K562 (cell line): ENCODE measurements around the gene SOWAHB. TPM values are rescaled to one million over a fixed set of nuclear protein-coding genes. Genes with fewer than 3 reads are reported as not detected.

Experiments
- ATAC-seq: fragments of 200-7000 bp; cut with Tn5 transposase; 3 replicates; pipeline ENCODE4 v1.9.1; 2020; ENCODE audit warnings: moderate library complexity
- BruUV-seq: library from RNA; stranded (reverse); fragments of 400-500 nt; replicated peaks from 2 replicates; lab custom pipeline; 2021; lab: Mats Ljungman, UMichigan
- CTCF ChIA-PET: fragments of 300-600 bp; formaldehyde crosslinking; extraction: SDS; loops from one replicate; lab custom pipeline; 2021; ENCODE audit warnings: low intra/inter-chr PET ratio; lab: Yijun Ruan, JAX
- POLR2A ChIA-PET: fragments of 300-600, 350-650 bp; sonication (Branson Sonifier 250); formaldehyde crosslinking; extraction: SDS; loops from one replicate; lab custom pipeline; 2021; ENCODE audit warnings: antibody characterized with exemption, inconsistent platforms; lab: Yijun Ruan, JAX
- DNase-seq, 4 experiments: peaks; one replicate each; pipeline versions ENCODE4 v3.0.0 to v3.0.0-alpha.2; 2011 to 2018; ENCODE audit warnings: low spot score in 3 of 4, mixed read lengths in 3 of 4; ENCODE audit errors: extremely low read depth in 1 of 4
- FAIRE-seq: peaks from 2 replicates; lab custom pipeline; 2011; peaks lifted over from hg19 to GRCh38; lab: Jason Lieb, UNC
- H2AFZ ChIP-seq: 2 replicates; pipeline ENCODE4 v1.6.0; 2011; ENCODE audit warnings: low read depth, low read length, control low read depth, inconsistent platforms
- H3K27ac ChIP-seq: fragments of 200-600 bp; 3 replicates; pipeline ENCODE4 v1.8.0; 2011; ENCODE audit warnings: low read depth, mild to moderate bottlenecking, control low read depth, inconsistent platforms, low read length, moderate library complexity, mixed read lengths; ENCODE audit errors: extremely low read depth
- H3K27me3 ChIP-seq, 2 experiments: fragments of 300-600 bp in 1 of 2; 2 replicates in 1 of 2; 3 replicates in 1 of 2; pipeline versions ENCODE4 v1.6.0 to v1.8.0; 2011; ENCODE audit warnings: inconsistent platforms in 2 of 2, low read length in 2 of 2, mild to moderate bottlenecking in 1 of 2, mixed read lengths in 1 of 2, moderate library complexity in 1 of 2; ENCODE audit not compliant: control insufficient read depth in 2 of 2, insufficient read depth in 2 of 2
- H3K36me3 ChIP-seq: fragments of 300-600 bp; 3 replicates; pipeline ENCODE4 v1.8.0; 2011; ENCODE audit warnings: mild to moderate bottlenecking, low read length, inconsistent platforms; ENCODE audit not compliant: control insufficient read depth, insufficient read depth
- H3K4me1 ChIP-seq, 2 experiments: fragments of 200-600 bp in 1 of 2; replicated peaks in 1 of 2; 2 replicates in 1 of 2; 3 replicates in 1 of 2; pipeline versions ENCODE4 v1.5.1 to v1.8.0; 2011; ENCODE audit warnings: inconsistent platforms in 2 of 2, low read length in 2 of 2, mild to moderate bottlenecking in 1 of 2, mixed read lengths in 1 of 2, moderate library complexity in 1 of 2; ENCODE audit not compliant: control insufficient read depth in 2 of 2, insufficient read depth in 2 of 2
- H3K4me2 ChIP-seq: 2 replicates; pipeline ENCODE4 v1.6.1; 2011; ENCODE audit warnings: low read length, control low read depth, inconsistent platforms, mixed read lengths; ENCODE audit not compliant: insufficient read depth
- H3K4me3 ChIP-seq: fragments of 200-600 bp; sonication (generic), shearing (Covaris generic); 2 replicates; pipeline ENCODE4 v1.5.1; 2016; ENCODE audit warnings: control low read depth, inconsistent platforms
- H3K79me2 ChIP-seq: fragments of 200-600 bp; 3 replicates; pipeline ENCODE4 v1.8.0; 2011; ENCODE audit warnings: low read length, inconsistent platforms; ENCODE audit not compliant: control insufficient read depth, insufficient read depth
- H3K9ac ChIP-seq, 2 experiments: 2 replicates each; pipeline versions ENCODE4 v1.6.0 to v1.6.1; 2011; ENCODE audit warnings: low read depth in 2 of 2, low read length in 2 of 2, control low read depth in 1 of 2, inconsistent platforms in 1 of 2, mild to moderate bottlenecking in 1 of 2, mixed read lengths in 1 of 2; ENCODE audit not compliant: insufficient read depth in 1 of 2
- H3K9me1 ChIP-seq: one replicate; pipeline ENCODE4 v1.6.0; 2011; ENCODE audit warnings: inconsistent platforms, mild to moderate bottlenecking, low read length, moderate library complexity; ENCODE audit not compliant: control insufficient read depth, insufficient read depth
- H3K9me3 ChIP-seq: replicated peaks from 2 replicates; pipeline ENCODE4 v1.5.1; 2011; ENCODE audit warnings: low read depth, low read length, inconsistent platforms; ENCODE audit not compliant: control insufficient read depth, insufficient read depth
- H4K20me1 ChIP-seq: replicated peaks from 2 replicates; pipeline ENCODE4 v1.6.1; 2011; ENCODE audit warnings: low read length, inconsistent platforms, mixed read lengths; ENCODE audit not compliant: control insufficient read depth, insufficient read depth
- HMG20B ChIP-seq: fragments of 250-450 bp; sonication (Bioruptor Pico); IDR thresholded peaks from 2 replicates; pipeline ENCODE4 v1.5.0; 2021; ENCODE audit warnings: mild to moderate bottlenecking
- ILK ChIP-seq: fragments of 450-650 bp; IDR thresholded peaks from 2 replicates; pipeline ENCODE4 v1.6.1; 2016; ENCODE audit warnings: missing genetic modification characterization, low read depth, mild to moderate bottlenecking, missing compliant biosample characterization, moderate library complexity, borderline replicate concordance
- RNF2 ChIP-seq: sonication (generic); IDR thresholded peaks from 2 replicates; pipeline ENCODE4 v1.6.1; 2016
- SIN3B ChIP-seq: fragments of 450-650 bp; IDR thresholded peaks from 2 replicates; pipeline ENCODE4 v1.6.1; 2017; ENCODE audit warnings: low read depth, mild to moderate bottlenecking, moderate library complexity
- TAF7 ChIP-seq: fragments of 450-650 bp; IDR thresholded peaks from 2 replicates; pipeline ENCODE4 v1.6.1; 2016; ENCODE audit warnings: missing genetic modification characterization, missing compliant biosample characterization
- ZFPM2 ChIP-seq: fragments of 250-450 bp; sonication (Bioruptor Pico); IDR thresholded peaks from 2 replicates; pipeline ENCODE4 v1.5.1; 2022; ENCODE audit warnings: mild to moderate bottlenecking
- ZNF217 ChIP-seq: sonication (generic); formaldehyde crosslinking; IDR thresholded peaks from 2 replicates; pipeline ENCODE4 v1.8.0; 2022; ENCODE audit warnings: mild to moderate bottlenecking, missing genetic modification reagents
- ZNF224 ChIP-seq: sonication (generic); formaldehyde crosslinking; IDR thresholded peaks from 2 replicates; pipeline ENCODE4 v1.8.0; 2022; ENCODE audit warnings: mild to moderate bottlenecking, missing genetic modification reagents
- ZNF551 ChIP-seq: fragments of 250-450 bp; sonication (Bioruptor Pico); IDR thresholded peaks from 2 replicates; pipeline ENCODE4 v1.5.0; 2021; ENCODE audit warnings: mild to moderate bottlenecking, moderate library complexity
- WGBS: fragments of 100-300 bp; shearing (Covaris generic); methylation state at CpG from one replicate; pipeline ENCODE4 v1.1.6; 2016; ENCODE audit warnings: low coverage, mixed read lengths; ENCODE audit not compliant: insufficient coverage; ENCODE audit errors: missing lambda C conversion rate; 5-methylcytosine and 5-hydroxymethylcytosine counted together
- in situ Hi-C: fragments of 300-500 bp; cut with MboI; formaldehyde crosslinking; loops from 4 replicates; pipeline ENCODE4 v1.15.0; 2018; ENCODE audit warnings: inconsistent platforms, mixed read lengths
- intact Hi-C: fragments of 100-400 bp; cut with micrococcal nuclease; formaldehyde crosslinking; loops from 2 replicates; pipeline ENCODE4 v1.14.2; 2022
- polyA plus RNA-seq, 8 experiments: library from polyadenylated mRNA; depleted of rRNA in 4 of 8; stranded (reverse) in 5 of 8; unstranded in 3 of 8; fragments of >200 nt; fragmentation: Nextera tagmentation in 2 of 8; fragmentation: Illumina TruSeq in 1 of 8; extraction: Ambion mirVana in 2 of 8; extraction: Trizol in 1 of 8; gene quantifications; 2 replicates each; pipeline versions ENCODE4 v1.2.1 to v1.2.3, GENCODE V29; 2011 to 2014; ENCODE audit warnings: inconsistent platforms in 1 of 8, missing spikeins in 1 of 8
- total RNA-seq, 7 experiments: library from RNA; depleted of rRNA in 6 of 7; stranded (reverse); fragments of >200 nt in 6 of 7; fragmentation: Illumina TruSeq in 2 of 7; extraction: Trizol in 2 of 7; gene quantifications; 2 replicates each; pipeline versions ENCODE4 v1.2.1 to v1.2.3, GENCODE V29; 2011 to 2021; ENCODE audit warnings: low replicate concordance in 1 of 7
- TF ChIP-seq, protein P1 (sequence below): fragments of 200-800 bp; sonication (Bioruptor generic); IDR thresholded peaks from 2 replicates; pipeline ENCODE4 v1.6.1; 2016; ENCODE audit warnings: missing genetic modification characterization, missing compliant biosample characterization
- TF ChIP-seq, protein P2 (sequence below): sonication (generic); formaldehyde crosslinking; IDR thresholded peaks from 2 replicates; pipeline ENCODE4 v1.9.0; 2022; ENCODE audit warnings: mild to moderate bottlenecking, missing genetic modification reagents
- TF ChIP-seq, protein P3 (sequence below): sonication (generic); formaldehyde crosslinking; IDR thresholded peaks from 2 replicates; pipeline ENCODE4 v1.8.1; 2023; ENCODE audit warnings: mild to moderate bottlenecking, missing genetic modification reagents

Gene SOWAHB
- total and polyA plus RNA-seq, 9 of the 15 experiments (the other 6 are each of a cell fraction or from before 2014, with no cell fraction given) = not detected

DNA sequence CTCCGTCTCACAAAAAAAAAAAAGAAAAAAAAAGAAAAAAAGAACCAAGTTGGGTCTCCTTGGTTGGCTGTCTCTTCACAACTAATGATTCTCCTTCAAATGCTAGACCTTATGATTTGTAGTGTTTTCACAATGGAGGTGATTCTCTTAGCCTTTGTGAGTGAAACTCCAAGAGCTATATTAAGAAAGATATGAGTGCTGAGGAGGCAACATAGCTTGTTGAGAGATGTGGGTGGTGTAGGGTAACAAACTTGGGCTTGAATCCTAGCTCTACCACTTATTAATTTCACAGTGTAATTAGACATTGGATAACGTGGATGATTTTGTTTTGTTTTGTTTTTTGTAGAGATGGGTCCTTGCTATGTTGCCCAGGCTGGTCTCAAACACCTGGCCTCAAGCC is 41.2 kb upstream of the SOWAHB start:
- TF ChIP-seq, protein P1, sequence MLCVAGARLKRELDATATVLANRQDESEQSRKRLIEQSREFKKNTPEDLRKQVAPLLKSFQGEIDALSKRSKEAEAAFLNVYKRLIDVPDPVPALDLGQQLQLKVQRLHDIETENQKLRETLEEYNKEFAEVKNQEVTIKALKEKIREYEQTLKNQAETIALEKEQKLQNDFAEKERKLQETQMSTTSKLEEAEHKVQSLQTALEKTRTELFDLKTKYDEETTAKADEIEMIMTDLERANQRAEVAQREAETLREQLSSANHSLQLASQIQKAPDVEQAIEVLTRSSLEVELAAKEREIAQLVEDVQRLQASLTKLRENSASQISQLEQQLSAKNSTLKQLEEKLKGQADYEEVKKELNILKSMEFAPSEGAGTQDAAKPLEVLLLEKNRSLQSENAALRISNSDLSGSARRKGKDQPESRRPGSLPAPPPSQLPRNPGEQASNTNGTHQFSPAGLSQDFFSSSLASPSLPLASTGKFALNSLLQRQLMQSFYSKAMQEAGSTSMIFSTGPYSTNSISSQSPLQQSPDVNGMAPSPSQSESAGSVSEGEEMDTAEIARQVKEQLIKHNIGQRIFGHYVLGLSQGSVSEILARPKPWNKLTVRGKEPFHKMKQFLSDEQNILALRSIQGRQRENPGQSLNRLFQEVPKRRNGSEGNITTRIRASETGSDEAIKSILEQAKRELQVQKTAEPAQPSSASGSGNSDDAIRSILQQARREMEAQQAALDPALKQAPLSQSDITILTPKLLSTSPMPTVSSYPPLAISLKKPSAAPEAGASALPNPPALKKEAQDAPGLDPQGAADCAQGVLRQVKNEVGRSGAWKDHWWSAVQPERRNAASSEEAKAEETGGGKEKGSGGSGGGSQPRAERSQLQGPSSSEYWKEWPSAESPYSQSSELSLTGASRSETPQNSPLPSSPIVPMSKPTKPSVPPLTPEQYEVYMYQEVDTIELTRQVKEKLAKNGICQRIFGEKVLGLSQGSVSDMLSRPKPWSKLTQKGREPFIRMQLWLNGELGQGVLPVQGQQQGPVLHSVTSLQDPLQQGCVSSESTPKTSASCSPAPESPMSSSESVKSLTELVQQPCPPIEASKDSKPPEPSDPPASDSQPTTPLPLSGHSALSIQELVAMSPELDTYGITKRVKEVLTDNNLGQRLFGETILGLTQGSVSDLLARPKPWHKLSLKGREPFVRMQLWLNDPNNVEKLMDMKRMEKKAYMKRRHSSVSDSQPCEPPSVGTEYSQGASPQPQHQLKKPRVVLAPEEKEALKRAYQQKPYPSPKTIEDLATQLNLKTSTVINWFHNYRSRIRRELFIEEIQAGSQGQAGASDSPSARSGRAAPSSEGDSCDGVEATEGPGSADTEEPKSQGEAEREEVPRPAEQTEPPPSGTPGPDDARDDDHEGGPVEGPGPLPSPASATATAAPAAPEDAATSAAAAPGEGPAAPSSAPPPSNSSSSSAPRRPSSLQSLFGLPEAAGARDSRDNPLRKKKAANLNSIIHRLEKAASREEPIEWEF = no peak
- TF ChIP-seq ZNF551 (CRISPR knock-in tag) (no peak), ZNF217 (CRISPR knock-in tag) (no peak), TAF7 (tag) (no peak), SIN3B (no peak), HMG20B (CRISPR knock-in tag) (no peak), ILK (tag) (no peak), ZFPM2 (CRISPR knock-in tag) (no peak), ZNF224 (CRISPR knock-in tag) (no peak), RNF2 (no peak)
- TF ChIP-seq, protein P2, sequence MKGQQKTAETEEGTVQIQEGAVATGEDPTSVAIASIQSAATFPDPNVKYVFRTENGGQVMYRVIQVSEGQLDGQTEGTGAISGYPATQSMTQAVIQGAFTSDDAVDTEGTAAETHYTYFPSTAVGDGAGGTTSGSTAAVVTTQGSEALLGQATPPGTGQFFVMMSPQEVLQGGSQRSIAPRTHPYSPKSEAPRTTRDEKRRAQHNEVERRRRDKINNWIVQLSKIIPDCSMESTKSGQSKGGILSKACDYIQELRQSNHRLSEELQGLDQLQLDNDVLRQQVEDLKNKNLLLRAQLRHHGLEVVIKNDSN (CRISPR knock-in tag) = no peak
- TF ChIP-seq, protein P3, sequence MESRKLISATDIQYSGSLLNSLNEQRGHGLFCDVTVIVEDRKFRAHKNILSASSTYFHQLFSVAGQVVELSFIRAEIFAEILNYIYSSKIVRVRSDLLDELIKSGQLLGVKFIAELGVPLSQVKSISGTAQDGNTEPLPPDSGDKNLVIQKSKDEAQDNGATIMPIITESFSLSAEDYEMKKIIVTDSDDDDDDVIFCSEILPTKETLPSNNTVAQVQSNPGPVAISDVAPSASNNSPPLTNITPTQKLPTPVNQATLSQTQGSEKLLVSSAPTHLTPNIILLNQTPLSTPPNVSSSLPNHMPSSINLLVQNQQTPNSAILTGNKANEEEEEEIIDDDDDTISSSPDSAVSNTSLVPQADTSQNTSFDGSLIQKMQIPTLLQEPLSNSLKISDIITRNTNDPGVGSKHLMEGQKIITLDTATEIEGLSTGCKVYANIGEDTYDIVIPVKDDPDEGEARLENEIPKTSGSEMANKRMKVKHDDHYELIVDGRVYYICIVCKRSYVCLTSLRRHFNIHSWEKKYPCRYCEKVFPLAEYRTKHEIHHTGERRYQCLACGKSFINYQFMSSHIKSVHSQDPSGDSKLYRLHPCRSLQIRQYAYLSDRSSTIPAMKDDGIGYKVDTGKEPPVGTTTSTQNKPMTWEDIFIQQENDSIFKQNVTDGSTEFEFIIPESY (CRISPR knock-in tag) = no peak
- Histone ChIP-seq H3K4me2 (no peak overlapping the region), H3K79me2 (peaks cover 22% of the 10 kb centered on the region), H3K4me1 (peaks cover 12 to 25% of the 10 kb centered on the region in 2 experiments), H3K9me1 (no peaks in the 10 kb centered on the region), H3K4me3 (no peak overlapping the region), H2AFZ (no peak overlapping the region), H3K36me3 (peaks cover 17% of the 10 kb centered on the region), H4K20me1 (no peaks in the 10 kb centered on the region), H3K9me3 (peaks cover 9% of the 10 kb centered on the region), H3K9ac (no peak overlapping the region), H3K27me3 (no peaks in the 10 kb centered on the region), H3K27ac (no peak overlapping the region)
- intact Hi-C loops = no loop called here
- ChIA-PET POLR2A (no interaction called here), CTCF (no interaction called here)
- in situ Hi-C loops = no loop called here
- ATAC-seq = no peak
- FAIRE-seq = no peak
- no peak for DNase-seq
- no TSS peak for BruUV-seq
- 43% methylated on average over 1 of the region's 2 CpGs for WGBS
